ENCODE measurements around the gene TTC9.
"Not testable (repeated sequence)": the region's sequence is repeated elsewhere in the genome, so short reads cannot be mapped to it uniquely, and the experiment has no call there.

TTC9 gene

DNA sequence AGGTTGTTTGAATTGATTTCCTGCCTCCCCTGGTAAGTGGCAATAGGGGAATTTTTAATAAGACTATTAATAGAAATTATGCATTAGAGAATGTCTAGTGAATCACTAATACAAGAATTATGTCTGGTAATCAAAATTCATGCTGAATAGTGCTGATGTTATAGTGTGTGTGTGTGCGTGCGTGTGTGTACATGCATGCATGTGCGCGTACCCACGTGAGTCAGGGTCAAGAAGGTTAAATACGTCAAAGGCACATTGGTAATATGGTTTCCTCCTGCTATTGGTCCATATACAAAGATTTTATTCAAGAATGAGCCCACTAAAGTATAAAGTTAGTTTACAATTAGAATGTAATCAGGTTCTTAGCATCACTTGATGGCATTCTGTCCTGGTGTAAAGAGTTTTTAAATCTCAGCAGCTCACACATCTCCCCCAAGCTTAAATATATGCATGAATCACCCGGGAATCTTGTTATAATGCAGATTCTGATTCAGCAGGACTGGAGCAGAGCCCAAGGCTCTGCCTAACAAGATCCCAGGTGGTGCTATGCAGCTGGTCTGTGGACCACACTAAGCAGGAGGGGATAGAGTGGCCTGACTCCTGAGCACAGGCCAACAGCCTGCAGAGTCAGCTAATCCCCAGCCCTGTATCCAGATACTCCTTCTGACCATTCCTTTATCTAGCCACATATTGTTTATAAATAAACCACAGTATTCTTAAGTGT is 43.9 kb downstream of the TTC9 start:
- no peak for DNase-seq

GRCh38 chr14:70692210-70692609 is 50.5 kb downstream of the TTC9 start:
- DNase-seq: no peak

DNA sequence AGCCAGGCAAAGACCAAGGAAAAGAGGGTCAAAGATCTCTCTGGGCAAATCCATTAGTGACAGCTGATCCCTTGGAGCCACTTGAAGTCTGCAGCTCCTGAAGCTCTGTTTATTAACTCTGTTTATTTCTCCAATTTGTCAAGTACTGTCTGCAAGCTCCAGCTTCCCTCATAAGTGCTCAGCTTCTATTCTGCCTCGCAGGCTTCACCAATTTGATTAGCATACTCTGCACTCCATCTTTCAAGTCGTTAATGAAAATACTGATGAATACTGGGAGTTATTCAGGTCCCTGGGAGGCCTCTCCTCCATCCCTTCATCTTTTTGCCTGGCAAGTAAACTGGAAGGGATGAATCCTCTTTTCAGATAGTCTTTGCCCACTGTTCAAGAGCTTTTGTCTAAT is 54.3 kb downstream of the TTC9 start:
- no peak for DNase-seq

- DNase-seq: no peak
These were observed 56.0 kb downstream of the TTC9 start for GRCh38 chr14:70697701-70698100.

- DNase-seq: no peak
These were observed 56.6 kb downstream of the TTC9 start for GRCh38 chr14:70698288-70698687.

GRCh38 chr14:70699646-70700045 is 57.9 kb downstream of the TTC9 start:
- DNase-seq: no peak

GRCh38 chr14:70700955-70701585 is 59.4 kb downstream of the TTC9 start:
- no peak for DNase-seq

DNA sequence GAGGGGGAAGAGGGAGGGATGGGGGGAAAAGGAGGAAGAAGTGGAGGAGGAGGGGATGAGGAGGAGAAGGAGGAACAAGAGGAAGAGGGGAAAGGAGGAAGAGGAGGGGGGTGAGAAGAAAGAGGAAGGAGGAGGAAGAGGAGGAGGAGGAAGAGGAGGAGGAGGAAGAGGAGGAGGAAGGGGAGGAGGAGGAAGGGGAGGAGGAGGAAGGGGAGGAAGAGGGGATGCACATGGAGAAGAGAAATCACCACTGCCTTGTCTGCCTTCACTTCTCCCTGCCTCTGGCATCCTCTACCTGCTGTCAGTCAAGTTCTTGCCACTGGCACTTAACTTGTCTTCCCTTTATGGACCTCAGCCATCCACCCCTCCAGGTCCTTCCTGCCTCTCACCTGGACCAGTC is 59.9 kb downstream of the TTC9 start:
- DNase-seq: no peak

DNA sequence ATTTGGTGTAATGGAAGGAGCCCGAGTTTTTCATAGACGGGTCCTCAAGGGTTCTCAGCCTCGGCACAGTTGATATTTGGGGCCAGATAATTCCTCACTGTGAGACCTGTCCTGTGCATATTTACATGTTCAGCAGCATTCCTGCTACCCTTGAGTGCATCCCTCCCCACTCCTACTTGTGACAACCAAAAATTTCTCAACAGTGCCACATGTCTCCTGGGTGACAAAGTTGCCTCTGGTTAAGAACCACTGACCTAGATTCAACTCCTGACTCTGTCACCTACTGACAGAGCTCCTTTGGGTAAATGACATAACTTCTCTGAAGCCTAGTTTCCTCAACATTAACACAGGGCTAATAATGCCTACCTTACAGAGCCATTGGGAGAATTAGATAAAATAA is 60.4 kb downstream of the TTC9 start:
- no peak for DNase-seq

DNA sequence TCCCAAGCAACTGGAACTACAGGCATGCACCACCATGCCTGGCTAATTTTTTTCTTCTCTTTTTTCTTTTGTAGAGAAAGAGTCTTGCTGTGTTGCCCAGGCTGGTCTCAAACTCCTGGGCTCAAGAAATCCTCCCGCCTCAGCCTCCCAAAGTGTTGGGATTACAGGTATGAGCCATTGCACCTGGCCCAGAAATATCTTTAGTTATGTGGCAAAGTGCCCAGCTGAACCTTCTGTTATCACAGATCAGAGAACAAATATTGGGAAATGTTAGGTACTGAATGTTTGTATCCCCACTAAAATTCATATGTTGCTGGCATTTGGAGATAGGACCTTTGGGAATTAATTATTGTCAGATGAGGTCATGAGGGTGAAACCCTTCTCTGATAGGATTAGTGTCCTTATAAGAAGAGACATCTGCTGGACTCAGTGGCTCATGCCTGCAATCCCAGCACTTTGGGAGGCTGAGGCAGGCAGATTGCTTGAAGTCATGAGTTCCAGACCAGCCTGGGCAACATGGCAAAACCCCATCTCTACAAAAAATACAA is 62.0 kb downstream of the TTC9 start:
- not testable (repeated sequence) for DNase-seq

GRCh38 chr14:70704960-70705359 is 63.2 kb downstream of the TTC9 start:
- DNase-seq: no peak

DNA sequence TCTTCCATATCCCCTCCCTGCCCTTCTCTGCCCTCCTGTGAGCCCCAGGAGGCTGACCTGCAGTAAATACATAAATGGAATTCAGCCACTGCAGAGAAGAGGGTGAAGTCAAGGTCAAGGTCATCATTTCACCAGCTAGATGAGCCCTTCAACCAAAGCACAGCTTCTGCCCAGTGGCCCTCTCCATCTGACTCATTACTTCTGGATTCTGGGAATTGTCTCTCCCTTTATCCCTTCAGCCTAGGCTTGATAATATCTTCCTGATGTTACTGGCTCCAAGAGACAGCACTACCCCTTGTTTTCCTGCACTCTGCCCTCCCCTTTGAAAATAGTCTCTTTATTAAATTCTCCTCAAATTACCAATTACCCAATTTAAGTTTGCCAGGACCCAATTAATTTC is 64.5 kb downstream of the TTC9 start:
- DNase-seq: no peak

- DNase-seq: no peak
These were observed 65.7 kb downstream of the TTC9 start for GRCh38 chr14:70707138-70708038.

DNA sequence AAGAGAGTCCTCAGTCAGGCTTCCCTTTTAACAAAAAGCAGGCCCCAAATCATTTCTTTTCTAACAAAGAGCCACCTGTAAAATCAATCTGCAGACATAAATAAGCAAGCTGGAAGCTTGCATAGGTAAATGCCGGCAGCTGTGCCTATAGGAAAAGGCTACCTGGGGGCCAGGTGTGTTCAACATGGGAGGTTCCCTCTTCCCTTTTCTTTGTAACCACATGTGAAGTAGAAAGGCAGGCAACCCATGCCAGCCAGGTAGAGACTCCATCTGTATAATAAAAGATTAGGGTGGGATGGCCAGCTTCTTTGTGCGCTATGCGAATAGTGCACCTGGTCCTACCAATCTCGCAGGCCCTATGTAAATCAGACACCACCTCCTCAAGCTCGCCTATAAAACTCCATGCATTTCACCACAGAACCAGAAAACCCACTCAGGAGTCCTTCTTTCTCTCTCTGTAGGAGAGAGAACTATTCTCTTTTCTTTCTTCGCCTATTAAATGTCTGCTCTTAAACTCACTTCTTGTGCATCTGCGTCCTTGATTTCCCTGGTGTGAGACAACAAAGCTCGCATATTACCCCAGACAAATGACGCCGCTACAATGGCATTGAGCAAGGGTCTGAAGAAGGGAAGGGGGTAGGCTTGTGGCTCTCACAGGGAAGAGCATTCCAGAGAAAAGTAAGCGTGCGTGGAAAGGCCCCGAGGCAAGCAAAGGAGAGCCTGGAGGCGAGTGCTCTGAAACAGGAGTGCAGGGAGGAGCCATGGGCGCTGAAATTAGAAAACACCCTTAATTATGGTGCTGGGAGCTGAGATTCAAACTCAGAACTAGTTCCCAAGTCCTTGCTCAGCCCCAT is 67.2 kb downstream of the TTC9 start:
- DNase-seq: no peak

DNA sequence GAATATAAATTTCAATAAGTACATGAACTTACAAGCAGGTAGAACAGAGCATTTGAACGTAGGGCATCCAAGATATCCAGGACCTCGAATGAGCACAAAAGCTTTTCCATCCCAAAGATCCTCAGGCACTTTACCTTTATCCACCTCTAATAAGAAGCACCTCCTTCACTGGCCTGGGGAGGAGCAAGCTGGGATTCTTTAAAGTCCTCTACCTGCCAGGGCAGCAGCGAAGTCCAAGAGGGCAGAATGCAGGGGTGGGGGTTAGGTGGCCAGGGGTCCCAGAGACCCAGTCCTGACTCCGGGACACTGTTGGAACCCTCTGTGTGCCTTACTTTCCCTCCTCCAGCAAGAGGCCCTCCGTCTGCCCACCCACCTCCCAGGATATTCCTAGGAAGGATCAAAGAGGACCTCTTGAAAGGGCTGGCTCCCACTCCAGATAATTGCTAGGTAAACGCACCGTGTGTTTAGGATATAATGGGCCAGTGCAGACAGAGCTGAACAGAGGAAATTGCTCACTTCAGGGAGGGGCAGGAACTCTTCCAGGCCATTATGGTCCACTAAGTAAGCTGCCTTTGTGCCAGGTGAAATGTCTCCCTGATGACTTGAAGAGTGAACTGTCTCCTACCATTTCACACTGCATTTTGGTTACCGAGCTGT is 68.1 kb downstream of the TTC9 start:
- DNase-seq: no peak

GRCh38 chr14:70711451-70711850 is 69.7 kb downstream of the TTC9 start:
- no peak for DNase-seq

DNA sequence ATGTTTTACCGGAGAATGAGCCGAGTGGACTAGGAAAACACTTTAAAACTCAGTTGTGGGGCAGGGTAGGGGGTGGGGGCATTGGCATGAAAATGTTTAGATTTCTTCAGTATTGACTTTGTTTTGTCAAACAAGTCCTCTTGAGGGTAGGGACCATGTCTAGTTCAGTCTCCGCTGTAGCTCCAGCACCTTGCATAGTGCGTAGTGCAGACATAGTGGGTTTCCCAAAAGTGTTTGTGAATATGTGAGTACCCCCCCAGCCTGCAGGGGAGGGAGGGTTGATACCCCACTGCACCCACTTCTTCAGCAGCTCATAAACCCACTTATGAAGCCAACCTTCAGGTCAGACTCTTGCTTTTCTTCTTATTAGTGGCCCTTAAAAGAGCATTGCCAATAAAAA is 71.4 kb downstream of the TTC9 start:
- DNase-seq: no peak

DNA sequence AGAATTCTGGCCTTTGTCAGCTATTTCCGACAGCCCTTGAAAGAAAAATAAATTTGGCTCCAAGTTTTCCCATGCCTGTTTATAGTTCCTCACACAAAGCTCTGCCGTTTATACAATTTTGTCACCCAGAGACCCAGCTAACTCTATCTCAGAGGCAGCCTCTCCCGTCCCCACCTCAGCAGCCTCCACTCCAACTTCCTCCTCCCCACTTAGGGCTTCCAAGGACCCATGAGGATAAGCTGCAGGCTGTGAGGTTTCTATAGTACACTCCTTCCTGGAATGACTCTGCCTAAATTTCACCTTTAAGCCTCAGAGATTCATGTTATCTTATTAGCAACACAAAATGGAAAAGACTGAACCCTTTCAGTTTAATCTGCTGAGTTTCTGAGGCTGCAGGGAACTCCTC is 71.8 kb downstream of the TTC9 start:
- DNase-seq: no peak

GRCh38 chr14:70714055-70714550 is 72.4 kb downstream of the TTC9 start:
- DNase-seq: no peak

GRCh38 chr14:70716483-70716882 is 74.8 kb downstream of the TTC9 start:
- no peak for DNase-seq

- DNase-seq: no peak
These were observed 75.2 kb downstream of the TTC9 start for GRCh38 chr14:70716958-70717357.
